Neural progenitor cell (in vitro differentiated cells): ENCODE measurements around the gene QSOX1. TPM values are rescaled to one million over a fixed set of nuclear protein-coding genes. Genes with fewer than 3 reads are reported as not detected.

ENCODE experiments used
- DNase-seq: peaks from one replicate; pipeline ENCODE4 v3.0.0-alpha.2; 2016; ENCODE audit warnings: low spot score
- H2AFZ ChIP-seq: fragments of 200-600 bp; sonication (generic); replicated peaks from 2 replicates; pipeline ENCODE4 v1.6.1; 2016; ENCODE audit warnings: antibody characterized with exemption
- H3F3A ChIP-seq: fragments of 200-600 bp; sonication (generic); 2 replicates; pipeline ENCODE4 v1.6.1; 2016; ENCODE audit warnings: antibody characterized with exemption, low read depth
- H3K27ac ChIP-seq: fragments of 200-600 bp; sonication (generic); 2 replicates; pipeline ENCODE4 v1.5.1; 2016; ENCODE audit warnings: mild to moderate bottlenecking
- H3K27me3 ChIP-seq: fragments of 200-600 bp; sonication (generic); 2 replicates; pipeline ENCODE4 v1.6.1; 2016; ENCODE audit warnings: mild to moderate bottlenecking, moderate library complexity
- H3K36me3 ChIP-seq: fragments of 200-600 bp; sonication (generic); 2 replicates; pipeline ENCODE4 v1.5.1; 2016
- H3K4me1 ChIP-seq: fragments of 200-600 bp; sonication (generic); 2 replicates; pipeline ENCODE4 v1.6.1; 2016; ENCODE audit warnings: mixed run types
- H3K4me2 ChIP-seq: fragments of 200-600 bp; sonication (generic); 2 replicates; pipeline ENCODE4 v1.6.1; 2016
- H3K4me3 ChIP-seq: fragments of 200-600 bp; sonication (generic); 2 replicates; pipeline ENCODE4 v1.5.1; 2016
- H3K79me2 ChIP-seq: fragments of 200-600 bp; sonication (generic); 2 replicates; pipeline ENCODE4 v1.6.1; 2016; ENCODE audit warnings: low read depth
- H3K9ac ChIP-seq: fragments of 200-600 bp; sonication (generic); 2 replicates; pipeline ENCODE4 v1.6.1; 2016
- H3K9me3 ChIP-seq: fragments of 200-600 bp; sonication (generic); 2 replicates; pipeline ENCODE4 v1.5.1; 2016; ENCODE audit warnings: low read depth
- H4K20me1 ChIP-seq: fragments of 200-600 bp; sonication (generic); 2 replicates; pipeline ENCODE4 v1.6.1; 2016; ENCODE audit warnings: low read depth
- H3K27ac Mint-ChIP-seq: 3 replicates; pipeline ENCODE4 v1.8.0; 2021; ENCODE audit warnings: mixed read lengths
- H3K27me3 Mint-ChIP-seq: 2 replicates; pipeline ENCODE4 v1.8.0; 2022; ENCODE audit warnings: low read depth, mild to moderate bottlenecking, inconsistent platforms, moderate library complexity, mixed read lengths; ENCODE audit not compliant: insufficient read depth
- H3K36me3 Mint-ChIP-seq: 3 replicates; pipeline ENCODE4 v1.8.0; 2021; ENCODE audit warnings: mixed read lengths
- H3K4me1 Mint-ChIP-seq: 3 replicates; pipeline ENCODE4 v1.8.0; 2021; ENCODE audit warnings: mixed read lengths
- H3K4me3 Mint-ChIP-seq: 3 replicates; pipeline ENCODE4 v1.8.0; 2021; ENCODE audit warnings: mild to moderate bottlenecking, moderate library complexity, mixed read lengths
- H3K9me3 Mint-ChIP-seq: 3 replicates; pipeline ENCODE4 v1.8.0; 2020; ENCODE audit warnings: mixed read lengths
- EZH2 ChIP-seq: fragments of 200-600 bp; sonication (generic); IDR thresholded peaks from 2 replicates; pipeline ENCODE4 v1.6.1; 2017; ENCODE audit warnings: antibody characterized with exemption, mild to moderate bottlenecking, moderate library complexity
- EZH2phosphoT487 ChIP-seq: fragments of 200-600 bp; sonication (generic); IDR thresholded peaks from 2 replicates; pipeline ENCODE4 v1.6.1; 2017; ENCODE audit warnings: antibody characterized with exemption
- total RNA-seq: library from RNA; depleted of rRNA; stranded (reverse); fragments of >200 nt; gene quantifications from 2 replicates; pipeline ENCODE4 v1.2.3, GENCODE V29; 2015; ENCODE audit warnings: low replicate concordance
- TF ChIP-seq, protein P1 (sequence below): fragments of 200-600 bp; sonication (generic); IDR thresholded peaks from 2 replicates; pipeline ENCODE4 v1.5.1; 2017; ENCODE audit warnings: antibody characterized with exemption, mild to moderate bottlenecking

Gene QSOX1
- total RNA-seq, 1 donor from 2014 or later, result 13.6 TPM

DNA sequence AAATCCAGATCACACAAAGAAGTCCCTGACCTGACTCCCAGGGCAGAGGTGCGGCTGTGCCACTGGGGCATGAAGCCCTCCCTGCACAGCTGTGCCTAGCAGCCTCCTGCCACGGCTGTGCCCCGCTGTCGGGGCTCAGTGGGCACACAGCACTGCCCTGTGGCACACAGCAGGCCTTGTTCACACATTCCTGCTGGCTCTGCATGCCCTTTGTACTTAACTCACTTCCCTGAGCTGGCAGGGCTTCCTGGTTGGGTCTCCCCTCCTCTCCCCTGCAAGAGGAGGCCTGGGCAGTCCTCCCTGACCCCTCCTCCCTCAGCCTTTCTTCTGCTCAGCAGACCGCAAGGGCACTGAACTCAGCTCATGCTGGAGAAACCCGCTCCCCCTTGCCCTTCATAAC lies 90.2 kb downstream of the QSOX1 start:
- Mint-ChIP-seq H3K4me3 (no peak overlapping the region), H3K4me1 (peaks cover 3% of the 10 kb centered on the region)
- no peak overlapping the region for H3K4me2 ChIP-seq

DNA sequence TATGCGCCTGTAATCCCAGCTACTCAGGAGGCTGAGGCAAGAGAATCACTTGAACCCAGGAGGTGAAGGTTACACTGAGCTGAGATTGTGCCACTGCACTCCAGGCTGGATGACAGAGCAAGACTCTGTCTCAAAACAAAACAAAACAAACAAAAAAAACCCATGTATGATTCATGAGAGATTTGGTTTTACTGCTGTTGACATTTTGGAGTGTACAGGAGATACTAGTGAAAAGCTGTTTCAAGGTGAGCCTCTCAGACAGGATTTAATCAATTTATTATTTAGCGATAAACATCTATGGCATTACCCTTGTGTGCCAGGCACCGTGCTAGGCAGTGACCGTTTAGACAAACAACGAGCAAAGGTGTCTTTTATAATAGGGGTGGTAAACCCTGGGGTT lies 91.9 kb downstream of the QSOX1 start:
- DNase-seq, result no peak
- Mint-ChIP-seq H3K27ac (no peak overlapping the region), H3K4me1 (peaks cover 3% of the 10 kb centered on the region), H3K9me3 (no peaks in the 10 kb centered on the region), H3K27me3 (peaks cover 17% of the 10 kb centered on the region), H3K4me3 (no peak overlapping the region), H3K36me3 (no peaks in the 10 kb centered on the region)
- Histone ChIP-seq H3K9ac (no peak overlapping the region), H3K36me3 (no peaks in the 10 kb centered on the region), H3K4me3 (no peak overlapping the region), H3K27ac (no peak overlapping the region), H3K4me1 (no peaks in the 10 kb centered on the region), H4K20me1 (peaks cover under 1% of the 10 kb centered on the region), H3K27me3 (peaks cover 8% of the 10 kb centered on the region), H3F3A (peaks cover 4% of the 10 kb centered on the region), H3K9me3 (no peaks in the 10 kb centered on the region), H2AFZ (no peak overlapping the region), H3K79me2 (no peaks in the 10 kb centered on the region), H3K4me2 (no peak overlapping the region)
- TF ChIP-seq EZH2phosphoT487 (no peak), EZH2 (no peak)
- TF ChIP-seq, protein P1, sequence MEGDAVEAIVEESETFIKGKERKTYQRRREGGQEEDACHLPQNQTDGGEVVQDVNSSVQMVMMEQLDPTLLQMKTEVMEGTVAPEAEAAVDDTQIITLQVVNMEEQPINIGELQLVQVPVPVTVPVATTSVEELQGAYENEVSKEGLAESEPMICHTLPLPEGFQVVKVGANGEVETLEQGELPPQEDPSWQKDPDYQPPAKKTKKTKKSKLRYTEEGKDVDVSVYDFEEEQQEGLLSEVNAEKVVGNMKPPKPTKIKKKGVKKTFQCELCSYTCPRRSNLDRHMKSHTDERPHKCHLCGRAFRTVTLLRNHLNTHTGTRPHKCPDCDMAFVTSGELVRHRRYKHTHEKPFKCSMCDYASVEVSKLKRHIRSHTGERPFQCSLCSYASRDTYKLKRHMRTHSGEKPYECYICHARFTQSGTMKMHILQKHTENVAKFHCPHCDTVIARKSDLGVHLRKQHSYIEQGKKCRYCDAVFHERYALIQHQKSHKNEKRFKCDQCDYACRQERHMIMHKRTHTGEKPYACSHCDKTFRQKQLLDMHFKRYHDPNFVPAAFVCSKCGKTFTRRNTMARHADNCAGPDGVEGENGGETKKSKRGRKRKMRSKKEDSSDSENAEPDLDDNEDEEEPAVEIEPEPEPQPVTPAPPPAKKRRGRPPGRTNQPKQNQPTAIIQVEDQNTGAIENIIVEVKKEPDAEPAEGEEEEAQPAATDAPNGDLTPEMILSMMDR, result no peak

More for the DNA sequence above, 90.2 kb downstream of the QSOX1 start:
- Histone ChIP-seq H3K36me3 (no peaks in the 10 kb centered on the region), H3K27me3 (peaks cover 26% of the 10 kb centered on the region), H4K20me1 (peaks cover 16% of the 10 kb centered on the region), H3K9ac (no peak overlapping the region), H2AFZ (no peak overlapping the region), H3K4me3 (no peak overlapping the region), H3K9me3 (no peaks in the 10 kb centered on the region), H3K4me1 (peaks cover 3% of the 10 kb centered on the region), H3K27ac (no peak overlapping the region), H3F3A (peaks cover 20% of the 10 kb centered on the region), H3K79me2 (no peaks in the 10 kb centered on the region)
- Mint-ChIP-seq H3K27ac (no peak overlapping the region), H3K36me3 (no peaks in the 10 kb centered on the region), H3K27me3 (peaks cover 34% of the 10 kb centered on the region), H3K9me3 (no peaks in the 10 kb centered on the region)
- TF ChIP-seq EZH2phosphoT487, result no peak
- TF ChIP-seq EZH2, result no peak
- TF ChIP-seq, protein P1, result no peak
- no peak for DNase-seq

DNA sequence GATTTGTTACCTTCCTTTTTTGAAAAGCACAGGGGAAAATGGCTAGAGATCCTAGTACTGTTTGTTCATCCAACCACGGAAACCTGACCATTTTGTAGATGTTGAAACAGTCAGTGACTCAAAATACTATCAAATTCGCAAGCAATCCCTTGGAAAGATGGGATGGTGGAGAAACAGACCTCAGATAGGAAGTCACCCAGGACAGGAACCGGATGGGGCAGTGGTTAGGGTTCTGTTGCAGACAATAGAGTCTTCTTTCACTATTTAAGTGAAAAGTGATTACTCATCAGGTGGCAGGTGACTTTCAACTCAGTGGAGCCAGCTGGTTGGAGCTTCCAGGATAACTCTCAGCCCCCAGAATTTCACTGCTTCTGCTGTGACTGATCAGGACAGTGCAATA lies 92.4 kb downstream of the QSOX1 start:
- Histone ChIP-seq H3K4me2 (no peak overlapping the region), H3K79me2 (no peaks in the 10 kb centered on the region), H3K36me3 (no peaks in the 10 kb centered on the region), H3K9ac (no peak overlapping the region), H2AFZ (no peak overlapping the region), H3K4me3 (no peak overlapping the region), H3F3A (peaks cover 2% of the 10 kb centered on the region), H3K27ac (no peak overlapping the region), H3K9me3 (no peaks in the 10 kb centered on the region), H3K4me1 (no peaks in the 10 kb centered on the region), H3K27me3 (peaks cover 4% of the 10 kb centered on the region), H4K20me1 (no peaks in the 10 kb centered on the region)
- H3K9me3 Mint-ChIP-seq, result no peaks in the 10 kb centered on the region
- H3K27me3 Mint-ChIP-seq, result peaks cover 15% of the 10 kb centered on the region
- no peaks in the 10 kb centered on the region for H3K36me3 Mint-ChIP-seq
- DNase-seq, result no peak
- no peak overlapping the region for H3K27ac Mint-ChIP-seq
- no peak overlapping the region for H3K4me3 Mint-ChIP-seq
- H3K4me1 Mint-ChIP-seq, result peaks cover 3% of the 10 kb centered on the region
- TF ChIP-seq EZH2phosphoT487 (no peak), EZH2 (no peak)
- TF ChIP-seq, protein P1, result no peak
